GM21526 (cell line): ENCODE measurements around the gene CPD.
"Not testable (repeated sequence)": the region's sequence is repeated elsewhere in the genome, so short reads cannot be mapped to it uniquely, and the experiment has no call there.

ENCODE experiments used
- ATAC-seq: cut with Tn5 transposase; IDR thresholded peaks from one replicate; pipeline ENCODE4 v1.9.1; 2021; ENCODE audit warnings: moderate library complexity; ENCODE audit not compliant: unreplicated experiment, low FRiP score

CPD gene

DNA sequence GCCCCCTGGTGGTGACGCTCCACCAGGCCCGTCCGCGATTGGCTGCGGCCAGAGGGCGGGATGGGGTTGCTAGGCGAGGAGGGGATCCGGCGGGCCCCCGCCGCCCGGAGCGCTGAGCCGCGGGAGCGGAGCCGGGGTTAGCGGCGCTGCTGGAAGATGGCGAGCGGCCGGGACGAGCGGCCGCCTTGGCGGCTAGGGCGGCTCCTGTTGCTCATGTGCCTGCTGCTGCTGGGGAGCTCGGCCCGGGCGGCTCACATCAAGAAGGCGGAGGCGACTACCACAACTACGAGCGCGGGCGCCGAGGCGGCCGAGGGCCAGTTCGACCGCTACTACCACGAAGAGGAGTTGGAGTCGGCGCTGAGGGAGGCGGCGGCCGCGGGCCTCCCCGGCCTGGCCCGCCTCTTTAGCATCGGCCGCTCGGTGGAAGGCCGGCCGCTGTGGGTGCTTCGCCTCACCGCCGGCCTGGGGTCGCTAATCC, at the start of gene CPD:
TSS of gene CPD (plus strand) at position 103 of the 478 bp plus-strand sequence. CDS start at position 157, 54 bp downstream.
- peak; percentile 80 for ATAC-seq

DNA sequence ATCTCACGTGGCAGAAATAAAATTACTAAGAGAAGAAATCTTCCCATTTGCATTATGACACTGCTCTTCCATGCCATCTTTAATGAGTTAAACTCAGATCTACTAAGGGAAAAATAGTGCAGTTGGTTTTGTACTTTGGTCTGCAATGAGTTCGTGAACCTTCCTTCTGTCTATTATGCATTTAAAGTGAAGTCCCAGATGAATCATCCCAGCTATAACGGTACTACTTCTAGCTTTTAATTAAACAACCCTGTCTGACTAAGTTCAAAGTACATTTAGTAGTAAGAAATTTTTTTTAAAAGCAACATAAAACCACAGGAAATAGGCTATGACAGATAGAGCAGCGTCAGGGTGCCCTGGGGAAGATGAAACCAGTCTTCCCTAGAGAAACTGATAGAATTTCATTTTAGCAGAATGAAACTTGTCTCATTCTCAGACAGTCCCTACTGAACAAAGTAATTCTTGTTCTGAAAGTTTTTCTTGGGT, 46.6 kb upstream of the CPD start:
- ATAC-seq, result no peak

DNA sequence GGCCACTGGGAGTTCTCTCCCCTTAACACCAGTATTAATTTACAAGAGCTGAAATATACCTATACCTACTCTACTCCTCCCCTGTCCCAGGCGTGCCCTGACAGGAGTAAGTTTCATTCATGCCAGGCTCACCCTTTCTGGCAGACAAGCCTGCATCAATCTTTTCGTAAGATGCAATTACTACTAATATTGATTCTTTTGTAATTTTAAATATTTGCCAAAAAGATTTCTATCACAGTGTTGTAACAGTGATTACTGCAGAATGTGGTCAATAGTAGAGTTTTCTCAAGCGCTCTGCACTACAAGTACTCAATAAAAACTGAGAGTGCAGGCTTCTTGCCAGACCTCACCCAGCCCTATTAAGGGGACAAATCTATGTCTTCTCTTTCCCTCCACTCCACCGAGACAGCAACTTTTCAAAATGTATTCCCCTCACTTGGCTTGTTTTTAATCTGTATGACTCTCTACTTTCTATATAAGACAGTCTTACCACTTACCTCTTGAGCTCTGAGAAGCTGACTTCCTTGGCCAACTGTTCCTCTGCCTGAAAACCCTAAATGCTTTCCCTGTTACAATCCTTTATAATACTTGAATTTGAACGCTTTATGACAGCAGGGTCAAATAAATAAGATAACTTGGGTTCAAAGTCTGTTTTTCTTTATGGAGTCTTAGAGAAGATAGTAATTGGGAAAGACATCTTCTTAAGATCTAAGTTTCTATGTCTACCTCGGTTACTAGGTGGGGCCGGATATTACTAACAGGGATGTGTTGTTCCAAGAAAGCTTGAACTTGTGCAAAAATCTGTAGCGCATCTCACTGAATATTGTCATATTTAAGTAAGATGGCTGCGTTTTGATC, 45.0 kb upstream of the CPD start, which contains the start of gene TMIGD1:
TSS of gene TMIGD1 (minus strand) at position 555 of the 858 bp plus-strand sequence. CDS start 1,924 bp downstream, outside the sequence.
- no peak for ATAC-seq

DNA sequence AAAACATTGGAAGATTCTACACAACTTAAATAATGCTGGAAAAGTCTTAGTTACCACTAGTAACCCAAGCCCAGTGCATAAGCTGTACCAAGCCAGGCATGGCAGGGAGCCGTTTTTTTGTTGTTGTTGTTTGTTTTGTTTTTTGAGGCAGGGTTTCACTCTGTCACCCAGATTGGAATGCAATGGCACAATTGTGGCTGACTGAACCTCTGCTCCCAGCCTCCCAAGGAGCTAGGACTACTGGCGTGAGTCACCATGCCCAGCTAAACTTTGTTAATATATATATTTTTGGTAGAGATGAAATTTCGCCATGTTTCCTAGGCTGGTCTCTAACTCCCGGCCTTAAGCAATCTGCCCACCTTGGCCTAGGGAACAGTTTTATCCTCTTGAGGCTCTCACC, 44.3 kb upstream of the CPD start:
- no peak for ATAC-seq

DNA sequence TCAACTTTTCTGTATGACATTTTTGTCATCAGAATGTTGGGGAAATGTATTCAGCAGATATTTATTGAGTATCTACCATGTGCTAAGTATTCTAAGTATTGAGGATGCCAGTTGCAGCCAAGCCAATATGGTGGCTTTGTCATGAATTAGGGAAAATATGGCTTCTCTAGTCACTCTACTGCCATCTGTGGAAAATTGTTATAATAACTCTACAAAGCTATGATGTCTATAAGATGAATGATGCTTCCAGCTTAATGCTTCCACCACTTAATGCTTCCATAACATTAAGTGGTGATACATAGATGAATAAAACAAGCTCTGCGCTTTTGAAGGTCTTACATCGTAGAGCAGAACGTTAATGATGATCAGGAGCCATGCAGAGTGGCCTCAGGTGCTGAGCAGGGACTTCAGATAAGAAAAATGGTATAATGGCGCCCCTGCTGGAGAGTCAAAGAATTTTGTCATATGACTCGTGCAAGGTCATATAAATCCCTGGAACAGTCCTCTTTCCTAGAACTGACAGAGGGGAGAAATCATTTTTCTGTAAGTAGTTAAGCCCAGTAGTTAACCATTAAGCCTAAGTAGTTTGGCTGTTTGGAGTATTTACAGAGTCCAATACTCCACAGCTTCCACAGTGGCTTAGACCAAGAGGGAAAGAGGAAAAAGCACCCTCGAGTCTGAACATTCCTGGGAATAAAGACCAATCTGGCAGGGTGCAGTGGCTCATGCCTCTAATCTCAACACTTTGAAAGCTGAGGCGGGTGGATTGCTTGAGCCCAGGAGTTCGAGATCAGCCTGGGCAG, 42.2 kb upstream of the CPD start:
- ATAC-seq, result no peak

DNA sequence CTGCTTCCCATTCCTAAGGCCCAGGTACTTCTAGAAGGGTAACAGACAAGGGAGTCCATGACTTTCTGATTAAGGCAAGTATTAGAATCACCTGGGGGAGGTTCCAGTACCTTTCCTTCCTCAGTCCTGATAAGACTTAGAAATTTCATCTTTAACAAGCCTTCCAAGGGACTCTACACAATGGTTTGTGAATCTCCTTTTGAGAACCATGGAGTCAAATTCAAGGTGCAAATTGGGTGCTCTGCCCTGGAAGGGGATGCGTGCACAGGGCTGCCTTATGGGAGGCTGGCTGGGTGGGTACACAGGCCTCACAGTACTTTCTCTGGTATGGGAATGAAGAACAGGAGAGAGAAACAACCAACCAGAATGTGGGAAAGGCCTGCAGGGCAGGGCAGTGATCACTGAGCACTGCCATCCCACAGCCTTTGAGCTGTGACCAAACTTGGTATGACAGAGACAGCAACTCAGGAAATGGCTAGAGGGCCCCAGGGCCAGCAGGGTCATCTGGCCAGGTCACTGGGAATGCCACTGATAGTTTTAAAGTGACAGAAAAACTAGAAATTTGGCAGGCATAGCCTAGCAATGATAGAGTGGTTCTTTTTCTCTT, 41.2 kb upstream of the CPD start:
- no peak for ATAC-seq

DNA sequence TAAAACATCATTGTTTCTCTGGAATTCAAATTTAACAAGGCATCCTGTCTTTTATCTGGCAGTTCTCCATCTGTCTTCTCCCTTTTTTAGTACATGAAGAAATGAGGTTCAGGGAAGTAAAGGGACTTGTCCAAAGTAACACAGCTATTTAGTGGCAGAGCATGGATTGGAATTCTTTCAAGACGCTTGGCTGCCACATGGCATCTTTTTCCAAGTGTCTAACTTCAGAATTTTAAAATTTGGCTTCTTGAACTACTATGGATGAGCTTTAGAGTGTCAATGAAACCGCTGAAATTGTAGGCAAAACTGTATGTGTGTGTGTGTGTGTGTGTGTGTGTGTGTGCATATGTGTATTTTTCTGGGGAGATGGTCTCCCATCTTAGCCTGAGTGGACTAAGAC, 39.6 kb upstream of the CPD start:
- ATAC-seq, result no peak

DNA sequence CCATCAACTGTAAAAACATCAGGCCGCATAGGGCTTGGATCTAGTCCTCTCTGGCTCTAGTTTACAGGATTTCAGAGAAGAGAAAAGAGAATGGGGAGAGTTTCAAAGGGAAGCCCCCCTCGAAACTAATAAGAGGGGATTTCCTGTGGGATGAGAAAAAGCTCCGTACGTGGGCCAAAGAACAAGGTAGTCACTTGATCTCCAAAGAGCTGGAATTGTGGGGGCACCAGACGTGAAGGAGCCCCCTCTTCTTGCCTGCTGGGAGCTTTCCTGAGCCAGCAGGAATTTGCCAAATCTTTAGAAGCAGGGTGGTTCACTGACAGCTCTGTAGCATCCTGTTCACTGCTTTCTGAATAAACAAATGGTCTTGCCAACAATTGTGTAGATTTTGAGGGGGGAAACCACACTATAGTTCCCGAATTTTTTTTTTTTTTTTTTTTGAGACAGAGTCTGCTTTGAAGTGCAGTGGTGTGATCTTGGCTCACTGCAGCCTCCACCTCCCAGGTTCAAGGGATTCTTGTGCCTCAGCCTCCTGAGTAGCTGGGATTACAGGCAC, 37.8 kb upstream of the CPD start:
- ATAC-seq, result no peak

DNA sequence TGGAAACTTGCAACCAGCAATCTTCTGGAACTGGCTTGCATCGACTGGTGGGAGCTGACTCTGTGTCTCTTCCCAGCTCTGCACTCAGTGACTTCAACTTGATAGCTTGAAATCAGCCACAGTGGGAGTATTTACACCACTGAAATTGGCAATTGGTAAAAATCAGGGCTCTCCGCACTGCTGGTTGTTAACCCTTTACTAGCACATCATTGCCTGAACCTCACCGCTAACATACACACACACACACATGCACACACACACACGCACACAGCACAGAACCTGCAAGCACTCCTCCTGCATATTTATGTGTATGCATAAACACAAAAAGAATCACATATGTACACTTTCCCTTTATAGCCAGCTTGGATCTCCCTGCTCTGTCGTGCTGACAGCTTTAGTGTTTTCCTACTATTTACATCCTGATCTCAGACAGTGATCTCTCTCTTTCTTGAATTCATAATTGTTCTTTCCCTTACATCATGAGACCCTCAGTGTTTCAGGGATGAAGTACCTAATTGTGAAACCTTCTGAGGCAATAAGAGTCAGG, 37.0 kb upstream of the CPD start:
- ATAC-seq, result no peak

DNA sequence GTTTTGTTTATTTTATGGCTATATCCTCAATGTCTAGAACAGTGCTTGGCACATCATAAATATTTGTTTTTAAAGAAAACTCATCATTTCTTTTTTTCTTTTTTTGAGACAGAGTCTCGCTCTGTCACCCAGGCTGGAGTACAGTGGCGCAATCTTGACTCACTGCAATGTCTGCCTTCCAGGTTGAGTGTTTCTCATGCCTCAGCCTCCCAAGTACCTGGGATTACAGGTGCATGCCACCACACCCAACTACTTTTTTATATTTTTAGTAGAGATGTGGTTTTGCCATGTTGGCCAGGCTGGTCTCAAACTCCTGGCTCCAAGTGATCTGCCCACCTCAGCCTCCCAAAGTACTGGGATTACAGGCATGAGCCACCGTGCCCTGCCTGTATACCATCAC, 35.5 kb upstream of the CPD start:
- not testable (repeated sequence) for ATAC-seq

DNA sequence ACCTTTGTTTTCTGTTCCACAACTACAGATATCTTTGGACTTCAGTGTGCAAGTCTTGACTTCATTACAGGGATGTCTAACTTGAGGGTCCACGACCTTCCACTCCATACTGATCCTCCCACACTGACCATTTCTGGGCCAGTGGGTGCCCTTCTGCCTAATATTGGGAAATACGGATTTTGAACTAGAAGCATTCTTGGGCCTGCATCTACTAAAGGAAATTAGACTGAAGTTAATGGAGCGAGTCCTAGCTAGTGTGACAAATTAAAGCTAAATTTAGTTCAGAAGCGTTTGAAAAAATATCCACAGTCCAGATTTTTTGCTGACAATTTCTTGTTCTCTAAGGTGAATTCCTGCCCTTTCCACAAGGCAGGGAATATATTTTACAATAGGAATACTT, 34.9 kb upstream of the CPD start:
- no peak for ATAC-seq

DNA sequence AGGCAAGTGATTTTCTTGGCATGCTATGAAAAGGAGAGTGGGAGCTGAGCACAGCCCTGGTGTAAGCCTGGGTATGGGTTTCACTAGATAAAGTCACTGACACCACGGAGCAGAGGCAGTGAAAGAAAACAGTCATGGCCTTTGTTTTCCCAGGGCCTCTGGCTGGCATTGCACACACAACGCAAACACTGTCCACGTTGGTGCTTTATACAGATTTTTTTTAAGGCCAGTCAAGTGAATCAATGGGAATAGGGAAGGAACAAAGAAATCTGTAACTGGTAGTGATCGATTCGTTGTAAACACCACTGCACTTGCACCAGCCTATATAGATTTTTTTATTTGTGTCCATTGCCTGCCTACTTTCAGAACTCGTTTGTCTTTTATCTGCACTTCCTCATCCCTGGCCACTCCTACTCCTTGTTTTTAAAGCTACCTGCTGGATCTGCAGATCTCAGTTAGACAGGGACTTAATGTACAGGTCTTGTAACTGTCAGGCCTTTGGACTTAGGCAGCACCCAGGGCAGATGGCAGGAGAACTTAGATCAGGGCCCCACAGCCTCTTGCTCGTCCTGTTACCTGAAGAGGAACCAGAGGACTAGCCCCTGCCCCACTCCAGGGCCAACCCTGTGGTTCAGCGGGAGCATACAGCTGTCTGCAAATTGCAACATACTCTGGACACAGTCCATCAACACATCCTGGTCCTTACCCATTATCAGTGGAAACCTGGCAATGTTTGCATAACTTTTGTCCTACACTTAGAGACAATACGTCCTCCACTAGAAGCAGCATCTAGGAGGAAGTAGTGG, 34.2 kb upstream of the CPD start:
- ATAC-seq, result no peak

DNA sequence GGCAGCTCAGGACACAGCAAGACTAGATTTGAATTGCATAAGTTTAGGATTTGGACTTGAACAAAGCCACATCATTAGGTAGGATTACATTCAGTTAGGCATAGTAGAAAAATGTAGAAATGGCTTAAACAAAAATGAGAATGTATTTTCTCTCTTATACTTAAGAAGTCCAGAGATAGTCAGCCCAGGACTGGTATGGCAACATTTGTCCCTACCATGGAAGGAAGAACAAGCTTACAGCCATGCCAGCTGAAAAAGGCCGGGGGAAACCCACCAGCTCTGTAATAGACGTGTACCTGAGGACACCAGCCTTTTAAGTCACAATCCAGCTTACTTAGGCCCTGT, 33.7 kb upstream of the CPD start:
- ATAC-seq, result no peak

DNA sequence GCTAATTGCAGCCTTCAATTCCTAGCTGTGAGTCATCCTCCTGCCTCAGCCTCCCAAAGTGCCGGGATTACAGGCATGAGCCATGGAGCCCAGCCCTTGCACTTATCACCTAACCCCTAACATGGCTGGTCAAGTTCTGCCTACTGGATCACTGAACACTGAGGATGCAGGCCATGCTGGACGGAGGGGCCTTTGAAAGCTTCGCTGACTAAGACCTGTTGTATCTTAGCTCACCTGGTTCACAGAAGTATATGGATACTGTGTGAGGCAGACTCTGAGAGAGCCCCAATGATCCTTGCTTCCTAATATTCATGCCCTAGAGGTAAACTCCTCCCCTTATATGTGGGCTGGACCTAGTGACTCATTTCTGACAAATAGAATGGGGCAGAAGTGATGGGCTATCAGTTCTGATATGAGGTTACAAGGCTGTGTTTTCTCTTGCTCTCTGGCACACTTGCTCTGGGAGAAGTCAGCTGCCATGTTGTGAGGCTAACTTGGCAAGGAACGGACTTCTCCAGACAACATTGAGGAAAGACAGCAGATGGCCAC, 33.1 kb upstream of the CPD start:
- no peak for ATAC-seq

DNA sequence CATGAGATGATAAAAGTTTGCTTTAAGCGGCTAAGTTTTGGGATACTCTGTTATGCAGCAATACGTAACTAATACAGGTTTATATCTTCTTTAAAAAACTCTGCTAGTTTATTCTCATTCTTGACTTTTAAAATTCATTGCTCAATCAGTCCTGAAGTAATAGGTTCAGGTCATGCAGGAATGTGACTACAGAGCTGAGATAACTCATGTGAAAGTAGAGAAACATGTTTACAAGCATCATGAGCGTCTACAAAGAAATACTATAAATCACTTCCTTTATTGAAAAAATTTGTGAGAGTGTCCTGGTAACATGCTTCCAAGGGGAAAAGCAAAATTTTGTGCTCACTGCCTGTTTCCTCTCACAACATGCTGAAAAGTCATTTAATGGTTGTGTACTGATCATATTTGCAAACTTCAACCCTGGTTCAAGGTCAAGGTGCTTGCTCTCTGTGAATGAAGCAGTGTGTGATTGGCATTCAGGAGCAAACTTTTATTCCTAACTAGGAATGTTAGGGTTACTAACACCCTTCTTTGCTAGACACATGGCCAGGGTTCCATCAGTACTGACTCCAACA, 32.4 kb upstream of the CPD start:
- ATAC-seq, result no peak

DNA sequence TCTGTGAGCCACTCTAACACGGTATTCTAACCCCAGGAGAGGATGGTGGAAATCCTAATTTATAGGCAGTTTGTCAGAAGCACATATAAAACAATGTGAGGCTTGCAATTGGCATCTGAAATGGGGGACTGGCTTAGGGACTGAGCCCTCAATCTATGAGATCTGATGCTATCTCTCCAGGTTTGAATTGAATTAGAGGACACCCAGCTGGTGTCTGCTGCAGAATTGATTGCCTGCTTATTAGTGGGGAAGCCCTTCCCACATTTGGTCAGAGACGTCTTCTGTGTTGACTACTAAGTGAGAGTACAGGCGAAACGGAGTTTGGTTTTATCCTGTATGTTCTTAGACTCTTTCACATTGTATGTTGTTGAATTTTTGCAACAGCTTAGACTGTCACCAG, 31.2 kb upstream of the CPD start:
- no peak for ATAC-seq

DNA sequence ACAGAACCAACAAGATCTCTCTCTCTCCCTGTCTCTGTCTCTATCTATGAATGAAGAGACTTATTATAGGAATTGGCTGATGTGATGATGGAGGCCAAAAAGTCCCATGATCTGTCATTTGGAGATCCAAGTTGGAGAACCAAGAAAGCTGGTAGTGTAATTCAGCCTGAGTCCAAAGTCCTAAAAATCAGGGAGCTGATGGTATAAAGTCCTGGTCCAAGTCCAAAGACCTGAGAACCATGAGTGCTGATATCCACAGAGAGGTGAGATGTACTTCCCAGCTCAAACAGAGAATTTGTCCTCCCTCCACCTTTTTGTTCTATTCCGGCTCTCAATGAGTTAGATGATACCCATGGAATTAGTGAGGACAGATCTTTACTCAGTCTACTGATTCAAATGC, 29.5 kb upstream of the CPD start:
- ATAC-seq, result no peak

DNA sequence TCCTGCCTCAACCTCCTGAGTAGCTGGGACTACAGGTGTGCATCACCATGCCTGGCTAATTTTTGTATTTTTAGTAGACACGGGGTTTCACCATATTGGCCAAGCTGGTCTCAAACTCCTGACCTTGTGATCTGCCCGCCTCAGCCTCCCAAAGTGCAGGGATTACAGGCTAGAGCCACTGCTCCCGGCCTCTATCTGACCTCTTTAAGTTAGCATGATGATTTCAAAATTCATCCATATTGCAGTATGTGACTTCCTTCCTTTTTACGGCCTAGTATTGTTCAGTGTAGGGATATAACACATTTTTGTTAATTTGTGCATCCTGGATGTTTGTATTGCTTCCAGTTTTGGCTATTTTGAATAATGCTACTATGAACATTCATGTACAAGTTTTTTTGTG, 27.5 kb upstream of the CPD start:
- ATAC-seq, result not testable (repeated sequence)

DNA sequence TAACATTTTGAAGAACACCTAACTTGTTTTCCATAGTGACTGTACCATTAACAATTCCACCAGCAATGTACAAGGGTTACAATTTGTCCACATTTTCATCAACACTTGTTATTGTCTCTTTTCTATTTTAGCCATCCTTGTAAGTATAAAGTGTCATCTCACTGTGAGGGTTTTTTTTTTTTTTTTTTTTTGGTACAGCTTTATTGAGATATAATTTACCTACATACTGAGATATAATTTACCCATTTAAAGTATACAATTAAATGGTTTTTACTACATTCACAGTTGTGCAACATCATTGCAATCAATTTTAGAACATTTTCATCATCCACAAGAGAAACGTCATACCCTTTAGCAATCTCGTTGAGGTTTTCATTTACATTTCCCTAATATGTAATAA, 27.0 kb upstream of the CPD start:
- ATAC-seq, result no peak
